Measurements from ENCODE around the gene ENTPD6. TPM values are rescaled to one million over a fixed set of nuclear protein-coding genes. Genes with fewer than 3 reads are reported as not detected.

Gene ENTPD6
- total and polyA plus RNA-seq, 2 donors (not counting 1 experiment from before 2014, with no cell fraction given) = 64.4 to 79.8 TPM

DNA sequence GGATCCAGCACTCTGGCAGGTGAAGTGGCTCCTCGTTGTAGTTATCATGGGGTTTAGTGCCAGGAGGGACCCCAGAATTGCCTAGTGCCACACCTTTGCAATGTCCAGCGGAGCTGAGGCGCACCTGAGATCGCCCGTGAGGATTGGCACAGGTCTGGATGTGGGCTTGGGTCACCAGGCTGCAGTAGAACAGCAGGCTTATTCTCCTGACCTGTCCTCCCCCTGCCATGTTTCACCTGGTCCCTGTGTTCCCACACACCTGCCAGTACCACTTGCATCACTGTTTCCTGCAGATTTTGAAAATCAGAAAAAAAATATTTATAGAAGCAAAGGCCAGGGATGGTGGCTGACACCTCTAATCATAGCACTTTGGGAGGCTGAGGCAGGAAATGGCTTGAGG, 16.7 kb downstream of the ENTPD6 start:
- peaks cover 4% of the 10 kb centered on the region for H3K79me2 ChIP-seq (ENCODE audit: control insufficient read depth, insufficient read depth, low read length)
- no peaks in the 10 kb centered on the region for H3K27me3 ChIP-seq (replicated peaks in 1 of 4; ENCODE audit: control extremely low read depth in 1 of 4, control insufficient read depth in 3 of 4, insufficient read depth in 4 of 4, low read length in 3 of 4)
- no peak overlapping the region for H3K4me2 ChIP-seq (replicated peaks; ENCODE audit: low read depth, low read length, poor library complexity, severe bottlenecking)
- intact Hi-C loops (cut with micrococcal nuclease) = no loop called here
- ChIA-PET POLR2A (no interaction called here), CTCF (no interaction called here)
- Mint-ChIP-seq H3K27me3 (no peaks in the 10 kb centered on the region), H3K9me3 (ENCODE audit: insufficient read depth) (no peaks in the 10 kb centered on the region), H3K4me1 (no peaks in the 10 kb centered on the region), H3K27ac (no peak overlapping the region), H3K4me3 (no peak overlapping the region)
- 98% methylated on average over 5 of the region's 5 CpGs for WGBS (ENCODE audit: insufficient coverage)
- H3K27ac ChIP-seq (ENCODE audit: low read length in 2 of 2) = no peak overlapping the region
- DNase-seq (no peak), ATAC-seq (ENCODE audit: low read depth) (no peak)
- H4K20me1 ChIP-seq (ENCODE audit: control insufficient read depth, insufficient read depth, low read length, poor library complexity, severe bottlenecking) = no peaks in the 10 kb centered on the region
- H3K9ac ChIP-seq (ENCODE audit: low read length) = no peak overlapping the region
- no peak overlapping the region for H3K4me3 ChIP-seq (ENCODE audit: control extremely low read depth in 1 of 5, extremely low read depth in 1 of 5, insufficient read depth in 1 of 5, low read depth in 2 of 5, low read length in 4 of 5)
- H3K4me1 ChIP-seq (ENCODE audit: control insufficient read depth in 2 of 2, insufficient read depth in 2 of 2, low read length in 2 of 2) = no peaks in the 10 kb centered on the region
- peaks cover 4 to 27% of the 10 kb centered on the region in 2 experiments for H3K36me3 ChIP-seq (replicated peaks in 1 of 2; ENCODE audit: control extremely low read depth in 1 of 2, control insufficient read depth in 1 of 2, extremely low read depth in 1 of 2, insufficient read depth in 2 of 2, low read length in 1 of 2)
- no peaks in the 10 kb centered on the region for H3K9me3 ChIP-seq (ENCODE audit: control extremely low read depth in 1 of 3, control insufficient read depth in 2 of 3, insufficient read depth in 1 of 3, low read length in 2 of 3)
- TF ChIP-seq EZH2 (IDR thresholded peaks at IDR 0.05; ENCODE audit: borderline replicate concordance, insufficient read depth, low read depth, low read length, poor library complexity, severe bottlenecking) = no peak
- TF ChIP-seq, protein P1, sequence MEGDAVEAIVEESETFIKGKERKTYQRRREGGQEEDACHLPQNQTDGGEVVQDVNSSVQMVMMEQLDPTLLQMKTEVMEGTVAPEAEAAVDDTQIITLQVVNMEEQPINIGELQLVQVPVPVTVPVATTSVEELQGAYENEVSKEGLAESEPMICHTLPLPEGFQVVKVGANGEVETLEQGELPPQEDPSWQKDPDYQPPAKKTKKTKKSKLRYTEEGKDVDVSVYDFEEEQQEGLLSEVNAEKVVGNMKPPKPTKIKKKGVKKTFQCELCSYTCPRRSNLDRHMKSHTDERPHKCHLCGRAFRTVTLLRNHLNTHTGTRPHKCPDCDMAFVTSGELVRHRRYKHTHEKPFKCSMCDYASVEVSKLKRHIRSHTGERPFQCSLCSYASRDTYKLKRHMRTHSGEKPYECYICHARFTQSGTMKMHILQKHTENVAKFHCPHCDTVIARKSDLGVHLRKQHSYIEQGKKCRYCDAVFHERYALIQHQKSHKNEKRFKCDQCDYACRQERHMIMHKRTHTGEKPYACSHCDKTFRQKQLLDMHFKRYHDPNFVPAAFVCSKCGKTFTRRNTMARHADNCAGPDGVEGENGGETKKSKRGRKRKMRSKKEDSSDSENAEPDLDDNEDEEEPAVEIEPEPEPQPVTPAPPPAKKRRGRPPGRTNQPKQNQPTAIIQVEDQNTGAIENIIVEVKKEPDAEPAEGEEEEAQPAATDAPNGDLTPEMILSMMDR (IDR thresholded peaks at IDR 0.05) = no peak
- no peak overlapping the region for H2AFZ ChIP-seq (ENCODE audit: insufficient read depth, low read depth, low read length, poor library complexity, severe bottlenecking)

DNA sequence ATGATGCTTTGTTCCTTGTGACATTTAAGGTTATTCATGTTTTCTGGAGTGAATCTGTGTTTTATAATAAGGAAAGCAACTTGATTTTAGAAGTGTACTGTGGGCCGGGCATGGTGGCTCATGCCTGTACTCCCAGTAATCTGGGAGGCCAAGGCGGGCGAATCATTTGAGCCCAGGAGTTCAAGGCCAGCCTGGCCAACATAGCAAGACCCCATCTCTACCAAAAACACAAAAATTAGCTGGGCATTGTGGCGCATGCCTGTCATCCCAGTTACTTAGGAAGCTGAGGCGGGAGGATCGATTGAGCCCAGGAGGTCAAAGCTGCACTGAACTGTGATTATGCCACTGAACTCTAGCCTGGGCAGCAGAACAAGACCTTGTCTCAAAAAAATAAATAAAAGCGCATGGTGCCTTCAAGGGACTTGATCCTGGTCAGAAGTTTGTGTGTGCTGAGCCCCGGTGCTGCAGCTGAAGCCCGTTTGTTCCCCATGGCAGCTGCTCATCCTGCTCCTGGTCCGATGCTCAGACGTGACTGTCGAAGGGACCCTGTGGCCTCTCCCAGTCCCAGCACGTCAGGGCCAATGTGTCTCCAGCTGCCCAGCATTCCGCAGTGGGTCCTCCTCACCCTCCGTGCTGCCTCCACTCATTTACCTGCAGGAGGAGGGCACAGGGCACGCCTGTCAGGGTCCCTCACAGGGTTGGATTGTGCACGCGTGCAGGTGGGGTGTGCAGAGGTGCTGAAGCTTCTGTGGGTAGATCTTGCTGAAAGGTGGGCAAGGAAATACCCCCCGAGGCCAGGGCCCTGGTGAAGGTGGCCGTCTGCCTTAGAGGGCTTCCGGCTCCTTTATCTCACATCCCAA, 18.3 kb downstream of the ENTPD6 start:
- TF ChIP-seq, protein P1 (IDR thresholded peaks at IDR 0.05) = no peak
- no peak for TF ChIP-seq EZH2 (IDR thresholded peaks at IDR 0.05; ENCODE audit: borderline replicate concordance, insufficient read depth, low read depth, low read length, poor library complexity, severe bottlenecking)

More for the DNA sequence above, 18.3 kb downstream of the ENTPD6 start:
- H3K9me3 ChIP-seq (ENCODE audit: control extremely low read depth in 1 of 3, control insufficient read depth in 2 of 3, insufficient read depth in 1 of 3, low read length in 2 of 3) = no peaks in the 10 kb centered on the region
- WGBS (ENCODE audit: insufficient coverage) = 95% methylated on average over 20 of the region's 21 CpGs
- Mint-ChIP-seq H3K9me3 (ENCODE audit: insufficient read depth) (no peaks in the 10 kb centered on the region), H3K4me1 (no peaks in the 10 kb centered on the region), H3K27me3 (no peaks in the 10 kb centered on the region), H3K4me3 (no peak overlapping the region), H3K27ac (no peak overlapping the region)
- no peak overlapping the region for H3K4me2 ChIP-seq (replicated peaks; ENCODE audit: low read depth, low read length, poor library complexity, severe bottlenecking)
- H2AFZ ChIP-seq (ENCODE audit: insufficient read depth, low read depth, low read length, poor library complexity, severe bottlenecking) = no peak overlapping the region
- ATAC-seq (ENCODE audit: low read depth) (no peak), DNase-seq (no peak)
- intact Hi-C loops (cut with micrococcal nuclease) = no loop called here
- ChIA-PET CTCF (no interaction called here), POLR2A (no interaction called here)
- H4K20me1 ChIP-seq (ENCODE audit: control insufficient read depth, insufficient read depth, low read length, poor library complexity, severe bottlenecking) = no peaks in the 10 kb centered on the region
- no peaks in the 10 kb centered on the region for H3K4me1 ChIP-seq (ENCODE audit: control insufficient read depth in 2 of 2, insufficient read depth in 2 of 2, low read length in 2 of 2)
- no peak overlapping the region for H3K4me3 ChIP-seq (ENCODE audit: control extremely low read depth in 1 of 5, extremely low read depth in 1 of 5, insufficient read depth in 1 of 5, low read depth in 2 of 5, low read length in 4 of 5)
- H3K79me2 ChIP-seq (ENCODE audit: control insufficient read depth, insufficient read depth, low read length) = no peaks in the 10 kb centered on the region
- no peak overlapping the region for H3K9ac ChIP-seq (ENCODE audit: low read length)
- peaks cover 4 to 34% of the 10 kb centered on the region in 2 experiments for H3K36me3 ChIP-seq (replicated peaks in 1 of 2; ENCODE audit: control extremely low read depth in 1 of 2, control insufficient read depth in 1 of 2, extremely low read depth in 1 of 2, insufficient read depth in 2 of 2, low read length in 1 of 2)
- no peak overlapping the region for H3K27ac ChIP-seq (ENCODE audit: low read length in 2 of 2)
- H3K27me3 ChIP-seq (replicated peaks in 1 of 4; ENCODE audit: control extremely low read depth in 1 of 4, control insufficient read depth in 3 of 4, insufficient read depth in 4 of 4, low read length in 3 of 4) = no peaks in the 10 kb centered on the region

Measured in B cell (primary cell).